GM23248 (cell line): ENCODE measurements around the gene DEFB113.

Source experiments
- EZH2 ChIP-seq: fragments of 200-600 bp; sonication (generic); IDR thresholded peaks from 2 replicates; pipeline ENCODE4 v1.6.1; 2018; ENCODE audit warnings: antibody characterized with exemption, mild to moderate bottlenecking; ENCODE audit not compliant: insufficient read depth, poor library complexity, severe bottlenecking
- EZH2phosphoT487 ChIP-seq: fragments of 200-600 bp; sonication (generic); IDR thresholded peaks from 2 replicates; pipeline ENCODE4 v1.6.1; 2018; ENCODE audit warnings: antibody characterized with exemption, moderate library complexity, mild to moderate bottlenecking, low read depth; ENCODE audit not compliant: insufficient read depth

DNA sequence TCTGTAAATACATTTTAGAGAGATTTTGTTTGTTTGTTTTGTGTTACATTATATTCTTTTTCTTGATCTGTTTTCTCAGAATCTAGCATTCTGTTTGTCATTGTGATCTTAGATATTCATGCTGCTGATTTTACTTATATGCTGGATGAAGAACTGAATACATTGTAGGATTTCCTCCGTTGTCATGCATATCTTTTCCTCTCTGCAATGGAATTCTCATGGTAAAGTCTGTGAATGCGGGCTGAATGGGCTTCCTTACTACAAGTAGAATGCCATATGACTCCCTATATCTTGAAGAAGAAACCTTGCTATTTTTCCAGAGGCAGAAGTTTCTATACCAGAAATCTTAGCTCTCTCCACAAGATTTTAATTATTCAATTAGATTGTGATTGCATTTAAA is 3.1 kb downstream of the DEFB113 start:
- no peak for TF ChIP-seq EZH2
- no peak for TF ChIP-seq EZH2phosphoT487
